Measurements from ENCODE around the gene ERMARD.

DNA sequence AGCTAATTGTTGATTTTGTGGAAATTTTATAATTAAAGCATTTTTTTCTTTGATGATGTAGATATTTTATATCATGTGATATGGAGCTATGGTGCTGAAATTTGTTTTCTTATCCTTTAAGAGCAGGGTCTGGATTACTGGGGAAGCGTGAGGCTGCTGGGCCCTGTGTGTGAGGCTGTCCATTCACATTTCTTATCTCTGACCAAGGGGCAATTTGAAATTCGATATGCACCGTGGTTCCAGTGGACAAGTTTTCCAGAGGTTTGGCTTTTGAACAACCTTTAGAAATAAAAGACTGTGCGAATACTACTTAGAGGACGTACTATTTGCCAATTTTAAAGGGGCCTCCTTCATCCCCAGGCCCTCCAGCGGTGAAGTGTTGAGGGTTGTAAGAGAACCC lies 3.7 kb downstream of the ERMARD start:
- TF ChIP-seq, protein P1, sequence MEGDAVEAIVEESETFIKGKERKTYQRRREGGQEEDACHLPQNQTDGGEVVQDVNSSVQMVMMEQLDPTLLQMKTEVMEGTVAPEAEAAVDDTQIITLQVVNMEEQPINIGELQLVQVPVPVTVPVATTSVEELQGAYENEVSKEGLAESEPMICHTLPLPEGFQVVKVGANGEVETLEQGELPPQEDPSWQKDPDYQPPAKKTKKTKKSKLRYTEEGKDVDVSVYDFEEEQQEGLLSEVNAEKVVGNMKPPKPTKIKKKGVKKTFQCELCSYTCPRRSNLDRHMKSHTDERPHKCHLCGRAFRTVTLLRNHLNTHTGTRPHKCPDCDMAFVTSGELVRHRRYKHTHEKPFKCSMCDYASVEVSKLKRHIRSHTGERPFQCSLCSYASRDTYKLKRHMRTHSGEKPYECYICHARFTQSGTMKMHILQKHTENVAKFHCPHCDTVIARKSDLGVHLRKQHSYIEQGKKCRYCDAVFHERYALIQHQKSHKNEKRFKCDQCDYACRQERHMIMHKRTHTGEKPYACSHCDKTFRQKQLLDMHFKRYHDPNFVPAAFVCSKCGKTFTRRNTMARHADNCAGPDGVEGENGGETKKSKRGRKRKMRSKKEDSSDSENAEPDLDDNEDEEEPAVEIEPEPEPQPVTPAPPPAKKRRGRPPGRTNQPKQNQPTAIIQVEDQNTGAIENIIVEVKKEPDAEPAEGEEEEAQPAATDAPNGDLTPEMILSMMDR (IDR thresholded peaks at IDR 0.05), result no peak
- TF ChIP-seq POLR2A (IDR thresholded peaks at IDR 0.05), result no peak
- no peak for TF ChIP-seq POLR2AphosphoS5 (IDR thresholded peaks at IDR 0.05; ENCODE audit: insufficient read depth in 1 of 2, low read depth in 1 of 2)
